Mesenchymal stem cell (in vitro differentiated cells and primary cell): ENCODE data around the gene PKP4.

Experiments used
- DNase-seq: peaks from one replicate; pipeline ENCODE4 v3.0.0-alpha.2; 2013
- H2AFZ ChIP-seq: one replicate; pipeline ENCODE4 v1.6.1; 2013; ENCODE audit warnings: low read depth, mild to moderate bottlenecking, control low read depth, inconsistent platforms, low read length, moderate library complexity
- H2AK5ac ChIP-seq: 2 replicates; pipeline ENCODE4 v1.6.1; 2013; ENCODE audit warnings: low read length, moderate library complexity, mild to moderate bottlenecking, inconsistent platforms; ENCODE audit not compliant: severe bottlenecking
- H2BK120ac ChIP-seq: one replicate; pipeline ENCODE4 v1.6.1; 2013; ENCODE audit warnings: low read depth, mild to moderate bottlenecking, inconsistent platforms, low read length, moderate library complexity
- H2BK12ac ChIP-seq, 2 experiments: one replicate each; pipeline ENCODE4 v1.6.1; 2013; ENCODE audit warnings: inconsistent platforms in 2 of 2, low read length in 2 of 2, mild to moderate bottlenecking in 2 of 2, moderate library complexity in 2 of 2, control low read depth in 1 of 2
- H2BK15ac ChIP-seq: one replicate; pipeline ENCODE4 v1.6.1; 2013; ENCODE audit warnings: mild to moderate bottlenecking, low read depth, inconsistent platforms; ENCODE audit not compliant: poor library complexity, severe bottlenecking
- H2BK5ac ChIP-seq: 2 replicates; pipeline ENCODE4 v1.6.1; 2013; ENCODE audit warnings: low read depth, mild to moderate bottlenecking, low read length, control low read depth, inconsistent platforms; ENCODE audit not compliant: poor library complexity, severe bottlenecking
- H3K14ac ChIP-seq, 2 experiments: one replicate each; pipeline ENCODE4 v1.6.1; 2013; ENCODE audit warnings: inconsistent platforms in 2 of 2, low read length in 2 of 2, control low read depth in 1 of 2, mild to moderate bottlenecking in 1 of 2, moderate library complexity in 1 of 2
- H3K18ac ChIP-seq, 2 experiments: one replicate each; pipeline ENCODE4 v1.6.1; 2013; ENCODE audit warnings: inconsistent platforms in 2 of 2, low read length in 2 of 2, control low read depth in 1 of 2, low read depth in 1 of 2, mild to moderate bottlenecking in 1 of 2
- H3K23ac ChIP-seq, 2 experiments: one replicate each; pipeline ENCODE4 v1.6.1; 2013; ENCODE audit warnings: inconsistent platforms in 2 of 2, low read length in 2 of 2, mild to moderate bottlenecking in 2 of 2, moderate library complexity in 2 of 2, control low read depth in 1 of 2
- H3K27ac ChIP-seq: 2 replicates; pipeline ENCODE4 v1.5.1; 2013; ENCODE audit warnings: mild to moderate bottlenecking, moderate library complexity, low read length, control low read depth, inconsistent platforms; ENCODE audit not compliant: poor library complexity, severe bottlenecking
- H3K27me3 ChIP-seq, 2 experiments: 2 replicates each; pipeline versions ENCODE4 v1.6.1 to v1.7.0; 2013; ENCODE audit warnings: low read length in 2 of 2, mild to moderate bottlenecking in 2 of 2, moderate library complexity in 2 of 2, control low read depth in 1 of 2, inconsistent platforms in 1 of 2; ENCODE audit not compliant: control insufficient read depth in 1 of 2, insufficient read depth in 1 of 2
- H3K36me3 ChIP-seq, 2 experiments: 2 replicates each; pipeline versions ENCODE4 v1.6.1 to v1.7.0; 2013; ENCODE audit warnings: low read length in 2 of 2, control low read depth in 1 of 2, inconsistent platforms in 1 of 2, low read depth in 1 of 2, mild to moderate bottlenecking in 1 of 2; ENCODE audit not compliant: insufficient read depth in 2 of 2, control insufficient read depth in 1 of 2
- H3K4ac ChIP-seq, 2 experiments: one replicate each; pipeline ENCODE4 v1.6.1; 2013; ENCODE audit warnings: inconsistent platforms in 2 of 2, low read length in 2 of 2, mild to moderate bottlenecking in 2 of 2, moderate library complexity in 2 of 2, control low read depth in 1 of 2, low read depth in 1 of 2
- H3K4me1 ChIP-seq: 2 replicates; pipeline ENCODE4 v1.6.1; 2013; ENCODE audit warnings: low read depth, low read length, control low read depth; ENCODE audit not compliant: control insufficient read depth, insufficient read depth
- H3K4me2 ChIP-seq: 2 replicates; pipeline ENCODE4 v1.6.1; 2013; ENCODE audit warnings: low read length, mild to moderate bottlenecking, inconsistent platforms; ENCODE audit not compliant: poor library complexity, severe bottlenecking
- H3K4me3 ChIP-seq, 2 experiments: 2 replicates each; pipeline versions ENCODE4 v1.5.1 to v1.7.0; 2013; ENCODE audit warnings: low read length in 2 of 2, mild to moderate bottlenecking in 2 of 2, control low read depth in 1 of 2, low read depth in 1 of 2; ENCODE audit not compliant: insufficient read depth in 1 of 2
- H3K79me1 ChIP-seq: replicated peaks from 2 replicates; pipeline ENCODE4 v1.6.1; 2013; ENCODE audit warnings: mild to moderate bottlenecking, control low read depth, low read length, inconsistent platforms; ENCODE audit not compliant: poor library complexity, severe bottlenecking
- H3K9ac ChIP-seq: 2 replicates; pipeline ENCODE4 v1.7.0; 2013; ENCODE audit warnings: mild to moderate bottlenecking, low read length, moderate library complexity
- H3K9me3 ChIP-seq: 2 replicates; pipeline ENCODE4 v1.7.0; 2013; ENCODE audit warnings: mild to moderate bottlenecking, low read length; ENCODE audit not compliant: control insufficient read depth
- H4K8ac ChIP-seq: one replicate; pipeline ENCODE4 v1.6.1; 2013; ENCODE audit warnings: inconsistent platforms, mild to moderate bottlenecking, low read length, moderate library complexity
- H4K91ac ChIP-seq: one replicate; pipeline ENCODE4 v1.6.1; 2013; ENCODE audit warnings: mild to moderate bottlenecking, low read length, inconsistent platforms
- WGBS: methylation state at CpG from one replicate; pipeline ENCODE4 v1.1.7; 2013; ENCODE audit warnings: mixed read lengths; 5-methylcytosine and 5-hydroxymethylcytosine counted together

Gene PKP4

GRCh38 chr2:158583923-158584322 lies 127.2 kb downstream of the PKP4 start:
- Histone ChIP-seq H3K23ac (no peak overlapping the region), H3K4me2 (no peak overlapping the region), H2BK15ac (no peak overlapping the region), H3K9me3 (no peaks in the 10 kb centered on the region), H3K27ac (no peak overlapping the region), H3K18ac (no peak overlapping the region), H3K9ac (no peak overlapping the region), H4K8ac (no peak overlapping the region), H2BK120ac (no peak overlapping the region), H3K27me3 (no peaks in the 10 kb centered on the region), H2BK5ac (no peak overlapping the region), H2AK5ac (no peak overlapping the region), H3K4me1 (no peaks in the 10 kb centered on the region), H2AFZ (no peak overlapping the region), H2BK12ac (no peak overlapping the region), H3K4ac (no peak overlapping the region), H3K14ac (no peak overlapping the region), H3K36me3 (peaks cover 10% of the 10 kb centered on the region in 2 experiments), H4K91ac (no peak overlapping the region), H3K4me3 (no peak overlapping the region), H3K79me1 (peaks cover 17% of the 10 kb centered on the region)
- 98% methylated on average over 19 of the region's 19 CpGs for WGBS
- no peak for DNase-seq

GRCh38 chr2:158586491-158586890 lies 129.7 kb downstream of the PKP4 start:
- no peak overlapping the region for H2BK5ac ChIP-seq
- H3K79me1 ChIP-seq: peaks cover 18% of the 10 kb centered on the region
- no peak overlapping the region for H3K23ac ChIP-seq
- no peak overlapping the region for H2AFZ ChIP-seq
- no peak overlapping the region for H2BK12ac ChIP-seq
- 0% methylated on average over 1 of the region's 3 CpGs for WGBS
- H3K9me3 ChIP-seq: no peaks in the 10 kb centered on the region
- no peaks in the 10 kb centered on the region for H3K27me3 ChIP-seq
- H2AK5ac ChIP-seq: no peak overlapping the region
- no peak overlapping the region for H2BK120ac ChIP-seq
- no peak overlapping the region for H4K8ac ChIP-seq
- H3K4me3 ChIP-seq: no peak overlapping the region
- no peak overlapping the region for H3K4ac ChIP-seq
- peak; percentile 85 for DNase-seq
- no peak overlapping the region for H3K4me2 ChIP-seq
- no peak overlapping the region for H3K18ac ChIP-seq
- no peak overlapping the region for H3K14ac ChIP-seq
- no peak overlapping the region for H4K91ac ChIP-seq
- H3K4me1 ChIP-seq: no peaks in the 10 kb centered on the region
- no peak overlapping the region for H2BK15ac ChIP-seq
- no peak overlapping the region for H3K27ac ChIP-seq
- H3K9ac ChIP-seq: no peak overlapping the region
- peaks cover 10% of the 10 kb centered on the region in 2 experiments for H3K36me3 ChIP-seq

- 94% methylated on average over 3 of the region's 4 CpGs for WGBS
Observed at GRCh38 chr2:158589303-158589702, 132.6 kb downstream of the PKP4 start.

GRCh38 chr2:158598862-158599517 lies 142.2 kb downstream of the PKP4 start:
- Histone ChIP-seq H2AK5ac (no peak overlapping the region), H3K79me1 (peaks cover 18% of the 10 kb centered on the region), H3K9me3 (no peaks in the 10 kb centered on the region), H2BK5ac (no peak overlapping the region), H4K8ac (peak overlapping the region; percentile 28), H3K27me3 (no peaks in the 10 kb centered on the region), H3K14ac (peak overlapping the region in 1 of 2 experiments; percentile 48), H3K23ac (no peak overlapping the region), H2AFZ (no peak overlapping the region), H4K91ac (no peak overlapping the region), H3K27ac (no peak overlapping the region), H3K18ac (peak overlapping the region in 1 of 2 experiments; percentile 30), H2BK12ac (peak overlapping the region in 1 of 2 experiments; percentile 66), H2BK15ac (no peak overlapping the region), H3K36me3 (peaks cover 0 to 6% of the 10 kb centered on the region in 2 experiments), H3K4ac (no peak overlapping the region), H3K4me1 (peaks cover 4% of the 10 kb centered on the region), H3K4me3 (no peak overlapping the region), H3K4me2 (no peak overlapping the region), H2BK120ac (no peak overlapping the region), H3K9ac (no peak overlapping the region)
- 94% methylated on average over 3 of the region's 3 CpGs for WGBS
- DNase-seq: peak; percentile 22

More at GRCh38 chr2:158589303-158589702, 132.6 kb downstream of the PKP4 start:
- Histone ChIP-seq H3K36me3 (peaks cover 4% of the 10 kb centered on the region in 2 experiments), H3K9ac (no peak overlapping the region), H3K27me3 (no peaks in the 10 kb centered on the region), H2BK12ac (no peak overlapping the region), H2AK5ac (no peak overlapping the region), H3K4me1 (no peaks in the 10 kb centered on the region), H3K4ac (no peak overlapping the region), H3K27ac (no peak overlapping the region), H3K14ac (no peak overlapping the region), H2BK120ac (no peak overlapping the region), H4K91ac (no peak overlapping the region), H2BK15ac (no peak overlapping the region), H3K23ac (no peak overlapping the region), H3K4me2 (no peak overlapping the region), H2AFZ (no peak overlapping the region), H3K18ac (no peak overlapping the region), H3K79me1 (peaks cover 15% of the 10 kb centered on the region), H3K9me3 (no peaks in the 10 kb centered on the region), H3K4me3 (no peak overlapping the region), H4K8ac (no peak overlapping the region), H2BK5ac (no peak overlapping the region)
- no peak for DNase-seq
